ENCODE measurements around the gene SLC12A5.

The SLC12A5 gene

DNA sequence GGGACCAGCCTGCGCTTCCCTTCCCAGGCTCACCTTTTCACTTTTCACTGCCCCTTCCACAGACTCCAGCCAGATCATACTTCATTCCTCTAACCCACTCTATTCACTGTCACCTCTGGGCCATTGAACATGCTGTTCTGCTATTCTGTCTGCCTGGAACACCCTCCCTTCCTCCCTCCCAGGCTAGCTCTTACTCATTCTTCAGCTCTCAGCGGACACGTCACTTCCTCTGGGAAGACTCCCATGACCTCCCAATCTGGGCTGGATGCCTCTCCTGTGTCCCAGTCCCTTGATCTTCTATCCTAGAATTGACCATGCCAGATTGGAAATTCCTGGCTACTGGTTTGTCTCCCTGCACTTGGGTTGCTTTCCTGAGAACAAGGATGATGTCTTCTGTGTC, 5.0 kb downstream of the SLC12A5 start:
- Histone ChIP-seq H3K4me1 (ENCODE audit: control insufficient read depth, insufficient read depth, low read length) (peaks cover 2% of the 10 kb centered on the region), H3K36me3 (ENCODE audit: control insufficient read depth, insufficient read depth, low read length) (no peaks in the 10 kb centered on the region), H3K9ac (ENCODE audit: low read depth, low read length) (no peak overlapping the region), H3K9me3 (ENCODE audit: control insufficient read depth, insufficient read depth, low read length) (no peaks in the 10 kb centered on the region), H3K27me3 (ENCODE audit: control insufficient read depth, insufficient read depth, low read length) (peaks cover 77% of the 10 kb centered on the region), H3K4me3 (ENCODE audit: low read depth, low read length) (no peak overlapping the region)

DNA sequence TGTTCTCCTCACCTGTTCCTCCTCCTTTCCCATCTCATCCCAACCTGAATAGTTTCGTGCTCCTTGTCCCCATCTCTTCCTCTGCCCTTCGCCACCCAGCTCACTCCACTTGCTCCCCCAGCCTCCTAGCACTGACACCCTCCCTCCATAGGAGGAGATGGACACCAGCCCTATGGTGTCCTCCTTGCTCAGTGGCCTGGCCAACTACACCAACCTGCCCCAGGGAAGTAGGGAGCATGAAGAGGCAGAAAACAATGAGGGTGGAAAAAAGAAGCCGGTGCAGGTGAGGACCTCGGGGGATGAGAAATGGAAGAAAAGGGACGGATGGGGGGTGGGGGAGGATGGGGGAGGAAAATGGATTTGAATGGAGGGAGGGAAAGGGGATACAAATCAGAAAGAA, 6.2 kb downstream of the SLC12A5 start:
- Histone ChIP-seq H3K4me3 (ENCODE audit: low read depth, low read length) (no peak overlapping the region), H3K36me3 (ENCODE audit: control insufficient read depth, insufficient read depth, low read length) (no peaks in the 10 kb centered on the region), H3K9me3 (ENCODE audit: control insufficient read depth, insufficient read depth, low read length) (no peaks in the 10 kb centered on the region), H3K27me3 (ENCODE audit: control insufficient read depth, insufficient read depth, low read length) (peaks cover 72% of the 10 kb centered on the region), H3K4me1 (ENCODE audit: control insufficient read depth, insufficient read depth, low read length) (peaks cover 2% of the 10 kb centered on the region), H3K9ac (ENCODE audit: low read depth, low read length) (no peak overlapping the region)

DNA sequence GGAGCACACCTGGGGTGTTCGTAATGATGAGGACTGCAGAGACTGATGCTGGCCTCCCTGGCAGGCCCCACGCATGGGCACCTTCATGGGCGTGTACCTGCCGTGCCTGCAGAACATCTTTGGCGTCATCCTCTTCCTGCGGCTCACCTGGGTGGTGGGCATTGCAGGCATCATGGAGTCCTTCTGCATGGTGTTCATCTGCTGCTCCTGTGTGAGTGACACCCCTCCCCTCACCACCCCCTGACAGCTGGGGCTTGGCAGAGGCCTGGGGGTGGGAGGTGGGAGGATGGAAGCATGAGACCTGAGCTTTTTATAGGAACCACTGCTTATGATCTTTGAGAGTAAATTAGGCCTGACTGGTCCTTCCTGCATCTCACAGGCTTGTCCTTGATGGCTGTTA, 6.7 kb downstream of the SLC12A5 start:
- H3K27me3 ChIP-seq (ENCODE audit: control insufficient read depth, insufficient read depth, low read length) = peaks cover 73% of the 10 kb centered on the region
- no peak overlapping the region for H3K9ac ChIP-seq (ENCODE audit: low read depth, low read length)

GRCh38 chr20:46036370-46036769, 7.4 kb downstream of the SLC12A5 start:
- H3K4me1 ChIP-seq (ENCODE audit: control insufficient read depth, insufficient read depth, low read length) = no peaks in the 10 kb centered on the region
- peaks cover 67% of the 10 kb centered on the region for H3K27me3 ChIP-seq (ENCODE audit: control insufficient read depth, insufficient read depth, low read length)
- H3K9ac ChIP-seq (ENCODE audit: low read depth, low read length) = no peak overlapping the region
- no peak overlapping the region for H3K4me3 ChIP-seq (ENCODE audit: low read depth, low read length)
- H3K9me3 ChIP-seq (ENCODE audit: control insufficient read depth, insufficient read depth, low read length) = no peaks in the 10 kb centered on the region
- H3K36me3 ChIP-seq (ENCODE audit: control insufficient read depth, insufficient read depth, low read length) = no peaks in the 10 kb centered on the region

More for the DNA sequence above, 6.7 kb downstream of the SLC12A5 start:
- Histone ChIP-seq H3K9me3 (ENCODE audit: control insufficient read depth, insufficient read depth, low read length) (no peaks in the 10 kb centered on the region), H3K4me1 (ENCODE audit: control insufficient read depth, insufficient read depth, low read length) (no peaks in the 10 kb centered on the region), H3K36me3 (ENCODE audit: control insufficient read depth, insufficient read depth, low read length) (no peaks in the 10 kb centered on the region), H3K4me3 (ENCODE audit: low read depth, low read length) (no peak overlapping the region)

GRCh38 chr20:46037036-46037435, 8.0 kb downstream of the SLC12A5 start:
- Histone ChIP-seq H3K9ac (ENCODE audit: low read depth, low read length) (no peak overlapping the region), H3K36me3 (ENCODE audit: control insufficient read depth, insufficient read depth, low read length) (no peaks in the 10 kb centered on the region), H3K27me3 (ENCODE audit: control insufficient read depth, insufficient read depth, low read length) (peaks cover 67% of the 10 kb centered on the region), H3K9me3 (ENCODE audit: control insufficient read depth, insufficient read depth, low read length) (no peaks in the 10 kb centered on the region), H3K4me1 (ENCODE audit: control insufficient read depth, insufficient read depth, low read length) (no peaks in the 10 kb centered on the region), H3K4me3 (ENCODE audit: low read depth, low read length) (no peak overlapping the region)

DNA sequence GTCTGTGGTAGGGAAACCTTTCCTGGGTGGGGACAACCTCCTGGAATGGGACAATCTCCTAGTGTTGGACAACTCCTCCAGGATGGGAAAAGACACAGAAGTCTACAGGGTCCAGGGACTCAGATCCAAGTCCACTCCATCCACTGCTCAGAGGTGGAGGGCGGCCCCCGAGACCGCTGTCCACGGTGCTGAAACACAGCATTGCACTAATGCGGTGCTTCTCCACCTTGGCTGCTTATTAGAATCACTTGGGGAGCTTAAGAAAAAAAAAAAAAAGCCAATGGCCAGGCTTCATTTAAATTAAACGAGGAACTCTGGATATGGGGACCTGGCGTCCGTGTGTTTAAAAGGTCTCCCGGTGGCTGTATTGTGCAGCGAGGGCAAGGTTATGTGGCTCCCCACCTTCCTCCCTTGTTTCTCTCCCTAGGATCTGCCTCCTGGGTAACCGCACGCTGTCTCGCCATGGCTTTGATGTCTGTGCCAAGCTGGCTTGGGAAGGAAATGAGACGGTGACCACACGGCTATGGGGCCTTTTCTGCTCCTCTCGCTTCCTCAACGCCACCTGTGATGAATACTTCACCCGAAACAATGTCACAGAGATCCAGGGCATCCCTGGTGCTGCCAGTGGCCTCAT, 12.0 kb downstream of the SLC12A5 start:
- H3K27me3 ChIP-seq (ENCODE audit: control insufficient read depth, insufficient read depth, low read length) = peaks cover 41% of the 10 kb centered on the region
- no peak overlapping the region for H3K4me3 ChIP-seq (ENCODE audit: low read depth, low read length)
- no peaks in the 10 kb centered on the region for H3K4me1 ChIP-seq (ENCODE audit: control insufficient read depth, insufficient read depth, low read length)
- H3K9me3 ChIP-seq (ENCODE audit: control insufficient read depth, insufficient read depth, low read length) = no peaks in the 10 kb centered on the region
- H3K9ac ChIP-seq (ENCODE audit: low read depth, low read length) = no peak overlapping the region
- H3K36me3 ChIP-seq (ENCODE audit: control insufficient read depth, insufficient read depth, low read length) = no peaks in the 10 kb centered on the region

DNA sequence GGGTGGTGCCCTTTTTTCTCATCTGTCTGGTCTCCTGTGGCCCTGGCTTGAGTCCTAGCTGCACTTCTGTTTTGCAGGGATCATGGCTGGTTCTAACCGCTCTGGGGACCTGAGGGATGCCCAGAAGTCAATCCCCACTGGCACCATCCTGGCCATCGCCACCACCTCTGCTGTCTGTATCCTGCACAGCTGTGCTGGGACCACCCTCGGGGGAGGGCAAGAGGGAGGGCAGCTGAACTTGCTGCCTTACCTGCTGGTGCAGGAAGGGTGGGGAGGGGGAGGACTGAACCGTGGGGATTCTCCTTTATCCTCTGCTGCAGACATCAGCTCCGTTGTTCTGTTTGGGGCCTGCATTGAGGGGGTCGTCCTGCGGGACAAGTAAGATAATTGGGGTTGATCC, 14.5 kb downstream of the SLC12A5 start:
- H3K9me3 ChIP-seq (ENCODE audit: control insufficient read depth, insufficient read depth, low read length) = no peaks in the 10 kb centered on the region
- H3K27me3 ChIP-seq (ENCODE audit: control insufficient read depth, insufficient read depth, low read length) = peaks cover 40% of the 10 kb centered on the region
- H3K36me3 ChIP-seq (ENCODE audit: control insufficient read depth, insufficient read depth, low read length) = no peaks in the 10 kb centered on the region
- no peak overlapping the region for H3K4me3 ChIP-seq (ENCODE audit: low read depth, low read length)
- no peaks in the 10 kb centered on the region for H3K4me1 ChIP-seq (ENCODE audit: control insufficient read depth, insufficient read depth, low read length)
- no peak overlapping the region for H3K9ac ChIP-seq (ENCODE audit: low read depth, low read length)

GRCh38 chr20:46044896-46045295, 15.9 kb downstream of the SLC12A5 start:
- no peaks in the 10 kb centered on the region for H3K36me3 ChIP-seq (ENCODE audit: control insufficient read depth, insufficient read depth, low read length)
- peaks cover 43% of the 10 kb centered on the region for H3K27me3 ChIP-seq (ENCODE audit: control insufficient read depth, insufficient read depth, low read length)
- no peak overlapping the region for H3K4me3 ChIP-seq (ENCODE audit: low read depth, low read length)
- no peaks in the 10 kb centered on the region for H3K9me3 ChIP-seq (ENCODE audit: control insufficient read depth, insufficient read depth, low read length)
- no peaks in the 10 kb centered on the region for H3K4me1 ChIP-seq (ENCODE audit: control insufficient read depth, insufficient read depth, low read length)
- no peak overlapping the region for H3K9ac ChIP-seq (ENCODE audit: low read depth, low read length)

GRCh38 chr20:46046588-46047310, 17.7 kb downstream of the SLC12A5 start:
- Histone ChIP-seq H3K4me1 (ENCODE audit: control insufficient read depth, insufficient read depth, low read length) (no peaks in the 10 kb centered on the region), H3K9me3 (ENCODE audit: control insufficient read depth, insufficient read depth, low read length) (no peaks in the 10 kb centered on the region), H3K27me3 (ENCODE audit: control insufficient read depth, insufficient read depth, low read length) (peaks cover 34% of the 10 kb centered on the region), H3K4me3 (ENCODE audit: low read depth, low read length) (no peak overlapping the region), H3K9ac (ENCODE audit: low read depth, low read length) (no peak overlapping the region), H3K36me3 (ENCODE audit: control insufficient read depth, insufficient read depth, low read length) (no peaks in the 10 kb centered on the region)

DNA sequence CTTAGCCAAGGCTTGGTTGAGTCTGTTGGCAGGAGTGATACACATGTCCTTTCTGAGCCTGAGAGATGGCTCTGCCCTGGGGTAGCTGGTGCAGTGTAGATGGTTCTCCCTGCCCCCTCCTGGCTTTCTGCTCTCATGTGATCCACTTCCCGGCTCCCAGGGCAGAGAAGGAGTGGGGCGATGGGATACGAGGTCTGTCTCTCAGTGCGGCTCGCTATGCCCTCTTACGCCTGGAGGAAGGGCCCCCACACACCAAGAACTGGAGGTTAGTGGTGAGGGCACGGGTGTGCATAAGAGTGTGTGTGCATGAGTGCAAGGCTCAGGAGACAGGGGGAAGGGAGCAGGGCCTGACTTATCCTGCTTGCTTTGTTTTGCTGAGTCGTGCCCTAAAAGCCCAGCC, 18.8 kb downstream of the SLC12A5 start:
- peaks cover 27% of the 10 kb centered on the region for H3K27me3 ChIP-seq (ENCODE audit: control insufficient read depth, insufficient read depth, low read length)
- no peaks in the 10 kb centered on the region for H3K9me3 ChIP-seq (ENCODE audit: control insufficient read depth, insufficient read depth, low read length)
- no peak overlapping the region for H3K9ac ChIP-seq (ENCODE audit: low read depth, low read length)
- H3K36me3 ChIP-seq (ENCODE audit: control insufficient read depth, insufficient read depth, low read length) = no peaks in the 10 kb centered on the region
- H3K4me3 ChIP-seq (ENCODE audit: low read depth, low read length) = no peak overlapping the region
- H3K4me1 ChIP-seq (ENCODE audit: control insufficient read depth, insufficient read depth, low read length) = no peaks in the 10 kb centered on the region

DNA sequence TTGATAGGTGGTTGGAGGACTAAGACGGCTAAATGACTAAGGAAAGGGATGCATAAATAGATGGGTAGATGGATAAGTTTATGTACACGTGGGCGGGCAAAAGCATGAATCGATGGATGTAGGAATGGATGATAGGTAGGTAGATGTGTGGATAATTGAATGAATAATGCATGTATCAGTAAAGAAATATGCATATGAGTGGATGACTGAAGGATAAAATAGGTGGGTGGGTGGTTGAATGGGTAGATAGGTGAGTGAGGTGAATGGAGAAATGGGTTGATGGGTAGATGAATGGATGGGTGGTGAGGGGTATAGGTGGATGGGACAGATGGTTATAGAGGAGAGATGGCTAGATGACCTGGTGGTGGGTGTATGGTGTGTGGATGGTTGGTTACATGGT, 20.2 kb downstream of the SLC12A5 start:
- H3K4me1 ChIP-seq (ENCODE audit: control insufficient read depth, insufficient read depth, low read length) = no peaks in the 10 kb centered on the region
- H3K9me3 ChIP-seq (ENCODE audit: control insufficient read depth, insufficient read depth, low read length) = no peaks in the 10 kb centered on the region
- H3K9ac ChIP-seq (ENCODE audit: low read depth, low read length) = no peak overlapping the region
- H3K36me3 ChIP-seq (ENCODE audit: control insufficient read depth, insufficient read depth, low read length) = no peaks in the 10 kb centered on the region
- H3K27me3 ChIP-seq (ENCODE audit: control insufficient read depth, insufficient read depth, low read length) = peaks cover 35% of the 10 kb centered on the region
- no peak overlapping the region for H3K4me3 ChIP-seq (ENCODE audit: low read depth, low read length)

DNA sequence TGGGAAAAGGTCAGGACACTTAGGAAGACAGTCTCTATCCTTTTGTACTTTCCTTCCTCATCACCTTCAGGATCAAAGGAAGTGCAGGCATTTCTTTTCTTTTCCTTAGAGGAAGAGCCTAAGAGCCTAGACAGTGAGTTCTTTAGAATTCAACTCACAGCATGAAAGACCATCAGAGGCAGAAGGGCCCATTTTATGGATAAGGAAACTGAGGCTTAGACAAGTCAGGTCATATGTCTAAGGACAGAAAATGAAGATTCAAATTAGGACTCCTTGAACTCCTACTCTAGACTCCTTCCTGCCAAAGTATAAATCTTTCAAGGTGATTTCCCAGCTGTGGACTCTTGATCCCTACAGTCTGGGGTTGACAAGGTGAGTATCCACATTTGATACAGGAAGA, 20.8 kb downstream of the SLC12A5 start:
- no peaks in the 10 kb centered on the region for H3K4me1 ChIP-seq (ENCODE audit: control insufficient read depth, insufficient read depth, low read length)
- no peaks in the 10 kb centered on the region for H3K9me3 ChIP-seq (ENCODE audit: control insufficient read depth, insufficient read depth, low read length)
- H3K36me3 ChIP-seq (ENCODE audit: control insufficient read depth, insufficient read depth, low read length) = no peaks in the 10 kb centered on the region
- H3K27me3 ChIP-seq (ENCODE audit: control insufficient read depth, insufficient read depth, low read length) = peaks cover 40% of the 10 kb centered on the region
- no peak overlapping the region for H3K9ac ChIP-seq (ENCODE audit: low read depth, low read length)
- H3K4me3 ChIP-seq (ENCODE audit: low read depth, low read length) = no peak overlapping the region

Data from iPS-15b (cell line).